Measurements from ENCODE around the gene JAK1. TPM values are rescaled to one million over a fixed set of nuclear protein-coding genes. Genes with fewer than 3 reads are reported as not detected.

The JAK1 gene
- polyA plus RNA-seq, 1 donor from 2014 or later = 26.8 TPM

DNA sequence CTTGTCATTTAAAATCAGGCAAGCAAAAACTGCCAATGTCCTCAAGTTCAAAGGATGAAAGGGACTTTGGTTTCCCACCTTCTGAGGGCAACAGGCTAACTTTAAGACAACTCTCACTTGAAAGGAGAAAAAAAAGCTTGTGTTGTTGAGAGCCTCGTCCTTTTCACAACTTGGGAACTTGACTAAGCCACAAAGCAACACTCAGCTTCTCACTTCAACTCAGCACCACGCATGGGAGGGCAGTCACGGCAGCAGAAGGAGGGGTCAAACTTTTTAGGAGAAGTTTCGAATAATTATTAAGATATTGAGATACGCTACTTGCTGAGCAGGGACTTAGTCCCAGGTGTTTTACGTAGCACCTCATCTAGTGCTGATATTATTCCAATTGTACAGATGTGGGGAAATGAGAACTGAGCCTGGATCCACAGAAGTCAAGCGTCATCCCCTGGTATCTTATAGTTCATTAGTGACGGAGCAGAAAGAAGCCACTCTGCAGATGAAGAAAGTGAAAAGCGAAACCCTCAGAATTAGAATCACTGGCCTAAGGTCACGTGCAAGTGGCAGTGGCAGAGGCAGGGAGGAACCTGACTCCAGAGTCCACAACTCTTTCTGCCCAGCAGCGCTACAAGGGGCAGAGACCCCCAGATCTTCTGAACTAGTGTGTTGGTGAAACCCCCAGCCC, 83.6 kb downstream of the JAK1 start:
- no peak overlapping the region for H2AFZ ChIP-seq (ENCODE audit: low read depth, low read length)

DNA sequence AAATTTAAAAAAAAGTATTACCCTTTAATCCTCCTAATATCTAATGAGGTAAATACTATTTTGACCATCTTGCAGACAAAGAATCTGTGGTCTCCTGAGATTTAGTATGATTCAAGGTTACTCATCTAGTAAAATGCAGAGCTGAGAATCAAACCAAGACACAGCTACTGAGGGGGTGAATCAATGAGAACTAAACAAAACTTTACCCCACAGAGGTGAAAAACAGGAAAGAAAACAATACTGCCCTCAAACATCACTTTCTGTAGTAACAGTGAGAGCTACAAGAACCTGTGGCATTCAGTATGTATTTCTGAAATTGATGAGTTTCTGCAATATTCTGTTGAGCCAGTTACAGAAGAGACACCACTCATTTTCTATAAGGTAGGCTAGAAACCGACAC, 85.1 kb downstream of the JAK1 start:
- H3K9ac ChIP-seq (ENCODE audit: low read length) = no peak overlapping the region
- TF ChIP-seq MXI1 (conservative IDR thresholded peaks at IDR 0.05; ENCODE audit: poor library complexity, severe bottlenecking) (no peak), RAD21 (conservative IDR thresholded peaks at IDR 0.05) (no peak), EZH2 (IDR thresholded peaks at IDR 0.05; ENCODE audit: borderline replicate concordance, insufficient read depth, low read length, poor library complexity, severe bottlenecking) (no peak), EP300 (conservative IDR thresholded peaks at IDR 0.05; ENCODE audit: poor library complexity, severe bottlenecking) (no peak), SMC3 (conservative IDR thresholded peaks at IDR 0.05; ENCODE audit: poor library complexity) (no peak), POLR2AphosphoS5 (IDR thresholded peaks at IDR 0.05) (no peak), TAF1 (IDR thresholded peaks at IDR 0.05; ENCODE audit: low read depth) (no peak)
- TF ChIP-seq, protein P1, sequence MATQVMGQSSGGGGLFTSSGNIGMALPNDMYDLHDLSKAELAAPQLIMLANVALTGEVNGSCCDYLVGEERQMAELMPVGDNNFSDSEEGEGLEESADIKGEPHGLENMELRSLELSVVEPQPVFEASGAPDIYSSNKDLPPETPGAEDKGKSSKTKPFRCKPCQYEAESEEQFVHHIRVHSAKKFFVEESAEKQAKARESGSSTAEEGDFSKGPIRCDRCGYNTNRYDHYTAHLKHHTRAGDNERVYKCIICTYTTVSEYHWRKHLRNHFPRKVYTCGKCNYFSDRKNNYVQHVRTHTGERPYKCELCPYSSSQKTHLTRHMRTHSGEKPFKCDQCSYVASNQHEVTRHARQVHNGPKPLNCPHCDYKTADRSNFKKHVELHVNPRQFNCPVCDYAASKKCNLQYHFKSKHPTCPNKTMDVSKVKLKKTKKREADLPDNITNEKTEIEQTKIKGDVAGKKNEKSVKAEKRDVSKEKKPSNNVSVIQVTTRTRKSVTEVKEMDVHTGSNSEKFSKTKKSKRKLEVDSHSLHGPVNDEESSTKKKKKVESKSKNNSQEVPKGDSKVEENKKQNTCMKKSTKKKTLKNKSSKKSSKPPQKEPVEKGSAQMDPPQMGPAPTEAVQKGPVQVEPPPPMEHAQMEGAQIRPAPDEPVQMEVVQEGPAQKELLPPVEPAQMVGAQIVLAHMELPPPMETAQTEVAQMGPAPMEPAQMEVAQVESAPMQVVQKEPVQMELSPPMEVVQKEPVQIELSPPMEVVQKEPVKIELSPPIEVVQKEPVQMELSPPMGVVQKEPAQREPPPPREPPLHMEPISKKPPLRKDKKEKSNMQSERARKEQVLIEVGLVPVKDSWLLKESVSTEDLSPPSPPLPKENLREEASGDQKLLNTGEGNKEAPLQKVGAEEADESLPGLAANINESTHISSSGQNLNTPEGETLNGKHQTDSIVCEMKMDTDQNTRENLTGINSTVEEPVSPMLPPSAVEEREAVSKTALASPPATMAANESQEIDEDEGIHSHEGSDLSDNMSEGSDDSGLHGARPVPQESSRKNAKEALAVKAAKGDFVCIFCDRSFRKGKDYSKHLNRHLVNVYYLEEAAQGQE (IDR thresholded peaks at IDR 0.05; ENCODE audit: borderline replicate concordance) = no peak
- TF ChIP-seq, protein P2, sequence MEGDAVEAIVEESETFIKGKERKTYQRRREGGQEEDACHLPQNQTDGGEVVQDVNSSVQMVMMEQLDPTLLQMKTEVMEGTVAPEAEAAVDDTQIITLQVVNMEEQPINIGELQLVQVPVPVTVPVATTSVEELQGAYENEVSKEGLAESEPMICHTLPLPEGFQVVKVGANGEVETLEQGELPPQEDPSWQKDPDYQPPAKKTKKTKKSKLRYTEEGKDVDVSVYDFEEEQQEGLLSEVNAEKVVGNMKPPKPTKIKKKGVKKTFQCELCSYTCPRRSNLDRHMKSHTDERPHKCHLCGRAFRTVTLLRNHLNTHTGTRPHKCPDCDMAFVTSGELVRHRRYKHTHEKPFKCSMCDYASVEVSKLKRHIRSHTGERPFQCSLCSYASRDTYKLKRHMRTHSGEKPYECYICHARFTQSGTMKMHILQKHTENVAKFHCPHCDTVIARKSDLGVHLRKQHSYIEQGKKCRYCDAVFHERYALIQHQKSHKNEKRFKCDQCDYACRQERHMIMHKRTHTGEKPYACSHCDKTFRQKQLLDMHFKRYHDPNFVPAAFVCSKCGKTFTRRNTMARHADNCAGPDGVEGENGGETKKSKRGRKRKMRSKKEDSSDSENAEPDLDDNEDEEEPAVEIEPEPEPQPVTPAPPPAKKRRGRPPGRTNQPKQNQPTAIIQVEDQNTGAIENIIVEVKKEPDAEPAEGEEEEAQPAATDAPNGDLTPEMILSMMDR (IDR thresholded peaks at IDR 0.05; ENCODE audit: poor library complexity, severe bottlenecking) = no peak
- no peak overlapping the region for H3K4me2 ChIP-seq (ENCODE audit: low read length)

More for the DNA sequence above, 83.6 kb downstream of the JAK1 start:
- H3K4me2 ChIP-seq (ENCODE audit: low read length) = no peak overlapping the region
- H3K9me2 ChIP-seq (ENCODE audit: insufficient read depth, low read length) = no peaks in the 10 kb centered on the region
- H3F3A ChIP-seq (ENCODE audit: insufficient read depth, low read length, poor library complexity, severe bottlenecking) = no peaks in the 10 kb centered on the region
- no peaks in the 10 kb centered on the region for H3K27me3 ChIP-seq (ENCODE audit: insufficient read depth, low read depth, low read length)
- no peaks in the 10 kb centered on the region for H3K9me3 ChIP-seq (ENCODE audit: low read length)
- H3K9ac ChIP-seq (ENCODE audit: low read length) = no peak overlapping the region
- H4K20me1 ChIP-seq (ENCODE audit: insufficient read depth) = no peaks in the 10 kb centered on the region
- H3K4me3 ChIP-seq (ENCODE audit: low read length) = no peak overlapping the region
- no peak overlapping the region for H3K27ac ChIP-seq (ENCODE audit: low read length)
- no peak for TF ChIP-seq RAD21 (conservative IDR thresholded peaks at IDR 0.05)
- no peak for TF ChIP-seq POLR2AphosphoS5 (IDR thresholded peaks at IDR 0.05)
- no peak for TF ChIP-seq SMC3 (conservative IDR thresholded peaks at IDR 0.05; ENCODE audit: poor library complexity)
- TF ChIP-seq MXI1 (conservative IDR thresholded peaks at IDR 0.05; ENCODE audit: poor library complexity, severe bottlenecking) = no peak
- no peak for TF ChIP-seq TAF1 (IDR thresholded peaks at IDR 0.05; ENCODE audit: low read depth)
- TF ChIP-seq, protein P2 (IDR thresholded peaks at IDR 0.05; ENCODE audit: poor library complexity, severe bottlenecking) = no peak
- no peaks in the 10 kb centered on the region for H3K36me3 ChIP-seq (ENCODE audit: insufficient read depth, low read length)
- no peaks in the 10 kb centered on the region for H3K79me2 ChIP-seq (replicated peaks; ENCODE audit: insufficient read depth, low read length)

More for the DNA sequence above, 85.1 kb downstream of the JAK1 start:
- Histone ChIP-seq H3K27ac (ENCODE audit: low read length) (no peak overlapping the region), H3K4me3 (ENCODE audit: low read length) (no peak overlapping the region), H3K27me3 (ENCODE audit: insufficient read depth, low read depth, low read length) (no peaks in the 10 kb centered on the region), H3K36me3 (ENCODE audit: insufficient read depth, low read length) (no peaks in the 10 kb centered on the region), H4K20me1 (ENCODE audit: insufficient read depth) (no peaks in the 10 kb centered on the region), H3K79me2 (replicated peaks; ENCODE audit: insufficient read depth, low read length) (no peaks in the 10 kb centered on the region), H3K9me3 (ENCODE audit: low read length) (no peaks in the 10 kb centered on the region), H3K9me2 (ENCODE audit: insufficient read depth, low read length) (no peaks in the 10 kb centered on the region), H3F3A (ENCODE audit: insufficient read depth, low read length, poor library complexity, severe bottlenecking) (no peaks in the 10 kb centered on the region), H2AFZ (ENCODE audit: low read depth, low read length) (no peak overlapping the region)
